HS-5 (cell line): ENCODE data around the gene GATA1.
A peak's percentile ranks its signal among the peaks of the same experiment; 100 is the strongest.

Source experiments
- DNase-seq: peaks from one replicate; pipeline ENCODE4 v3.0.0-alpha.2; 2012; ENCODE audit warnings: low read depth

The GATA1 gene

DNA sequence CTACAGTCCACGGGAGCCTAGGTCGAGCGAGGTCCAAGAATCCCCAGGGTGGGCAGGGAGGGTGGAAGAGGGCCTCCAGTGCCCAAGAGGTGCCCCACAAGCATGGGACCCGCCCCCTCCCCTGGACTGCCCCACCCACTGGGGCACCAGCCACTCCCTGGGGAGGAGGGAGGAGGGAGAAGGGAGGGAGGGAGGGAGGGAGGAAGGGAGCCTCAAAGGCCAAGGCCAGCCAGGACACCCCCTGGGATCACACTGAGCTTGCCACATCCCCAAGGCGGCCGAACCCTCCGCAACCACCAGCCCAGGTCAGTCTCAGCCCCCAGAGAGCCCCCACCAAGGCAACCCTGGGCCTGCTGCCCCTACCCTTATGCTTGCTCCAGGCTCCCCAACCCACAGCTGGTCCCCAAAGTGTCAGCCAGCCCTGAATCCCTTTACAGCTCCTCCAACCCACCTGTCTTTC lies at the start of gene GATA1:
Gene GATA1, plus strand, starts transcription at position 250 of the 460 bp plus-strand sequence. CDS start 4,520 bp downstream, outside the sequence.
- DNase-seq = no peak

DNA sequence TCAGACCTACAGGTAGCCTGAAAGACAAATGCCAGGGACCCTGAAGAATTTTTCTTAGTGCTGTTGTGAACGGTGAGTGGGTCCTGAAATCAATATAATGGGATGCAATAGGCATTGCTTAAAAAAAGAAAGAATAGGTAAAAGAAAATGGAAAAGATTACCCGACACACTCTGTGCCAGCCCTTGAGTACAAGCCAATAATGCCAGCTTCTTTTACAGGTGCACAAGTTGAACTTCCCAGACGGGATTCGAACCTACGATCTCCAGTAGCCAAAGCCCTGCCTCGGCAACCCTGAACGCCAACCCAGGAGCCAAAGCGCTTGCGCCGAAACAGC lies 49.5 kb upstream of the GATA1 start:
- no peak for DNase-seq

- peak; percentile 83 for DNase-seq
These were observed 49.0 kb upstream of the GATA1 start for GRCh38 chrX:48737213-48737938.

DNA sequence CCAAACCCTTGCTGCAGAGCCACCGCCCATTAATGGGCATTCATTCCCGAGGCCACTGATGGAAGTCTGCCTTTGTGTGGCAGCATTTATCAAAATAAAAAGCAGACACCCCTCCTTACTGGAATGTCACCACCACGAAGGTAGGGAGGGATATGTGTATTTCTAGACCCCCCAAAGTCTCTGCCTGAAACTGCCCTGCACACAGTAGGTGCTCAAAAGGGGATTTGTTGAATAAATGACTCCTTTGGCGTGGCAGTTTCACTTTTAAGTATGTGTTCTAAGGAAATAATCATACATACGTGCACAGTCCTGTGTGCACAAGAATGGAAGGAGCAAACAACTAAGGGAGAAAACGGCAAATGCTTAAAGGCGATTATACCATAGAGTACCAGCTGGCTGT lies 48.5 kb upstream of the GATA1 start:
- no peak for DNase-seq

- DNase-seq = no peak
These were observed 44.6 kb upstream of the GATA1 start for GRCh38 chrX:48741834-48742233.

DNA sequence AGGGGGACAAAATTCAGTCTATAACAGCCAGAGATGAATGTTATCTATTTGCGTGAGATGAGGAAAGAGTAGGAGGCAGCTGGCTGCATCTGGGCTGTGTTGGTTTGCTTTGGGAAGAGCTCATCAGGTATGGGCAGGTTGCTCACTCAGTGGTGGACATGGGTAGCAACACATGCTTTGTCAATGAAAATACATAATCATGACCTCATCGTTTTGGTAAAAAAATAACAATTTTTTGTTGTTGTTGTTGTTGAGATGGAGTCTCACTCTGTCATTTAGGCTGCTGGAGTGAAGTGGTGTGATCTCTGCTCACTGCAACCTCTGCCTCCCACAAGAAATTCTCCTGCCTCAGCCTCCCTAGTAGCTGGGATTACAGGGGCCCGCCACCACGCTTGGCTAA lies 41.2 kb upstream of the GATA1 start:
- no peak for DNase-seq

GRCh38 chrX:48747415-48748016 lies 38.9 kb upstream of the GATA1 start:
- no peak for DNase-seq

DNA sequence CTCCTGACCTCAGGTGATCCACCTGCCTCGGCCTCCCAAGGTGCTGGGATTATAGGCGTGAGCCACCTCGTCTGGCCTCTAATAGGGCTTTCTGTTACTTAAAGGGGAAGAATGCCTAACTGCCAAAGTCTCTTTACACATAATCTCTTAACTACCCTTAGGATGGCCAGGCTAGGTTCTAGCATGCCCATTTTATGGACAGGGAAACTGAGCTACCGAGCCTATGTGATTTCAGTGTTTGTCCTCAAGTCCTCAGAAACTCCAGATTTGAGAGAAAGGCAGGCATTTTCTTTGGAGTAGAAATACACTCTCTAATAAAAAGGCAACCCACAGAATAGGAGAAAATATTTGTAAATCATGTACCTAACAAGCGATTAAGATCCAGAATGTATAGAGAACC lies 37.2 kb upstream of the GATA1 start:
- DNase-seq = no peak

DNA sequence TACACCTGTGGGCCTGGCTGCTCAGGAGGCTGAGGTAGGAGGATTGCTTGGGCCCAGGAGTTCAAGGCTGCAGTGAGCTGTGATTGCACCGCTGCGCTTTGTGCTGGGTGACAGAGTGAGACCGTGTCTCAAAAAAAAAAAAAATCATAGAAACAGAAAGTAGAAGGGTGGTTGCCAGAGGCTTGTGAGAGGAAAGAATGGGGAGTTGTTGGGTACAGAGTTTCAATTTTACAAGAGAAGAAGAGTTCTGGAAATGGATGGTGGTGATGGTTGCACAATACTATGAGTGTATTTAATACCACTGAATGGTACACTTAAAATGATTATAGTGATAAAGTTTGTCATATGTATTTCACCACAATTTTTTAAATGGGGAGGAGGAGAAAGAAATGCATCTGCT lies 35.0 kb upstream of the GATA1 start:
- DNase-seq = no peak

DNA sequence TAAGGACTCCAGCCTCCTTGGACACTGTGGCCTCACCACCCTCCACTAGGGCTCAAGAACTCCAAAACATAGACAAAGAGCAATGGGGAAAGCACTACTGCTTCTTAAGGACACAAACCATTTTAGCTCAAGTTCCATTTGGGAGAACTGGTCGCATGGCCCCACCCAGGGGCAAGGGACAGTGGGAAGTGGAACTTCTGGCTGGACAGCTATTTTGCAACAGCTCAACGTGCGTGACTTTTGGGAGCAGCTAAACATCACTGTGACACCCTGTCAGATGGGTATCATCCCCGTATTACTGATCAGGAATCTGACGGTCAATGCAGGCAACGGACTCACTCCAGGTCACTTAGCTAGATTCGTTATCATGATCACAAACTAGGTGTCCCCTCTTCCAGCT lies 33.9 kb upstream of the GATA1 start:
- DNase-seq = no peak

GRCh38 chrX:48753708-48754228 lies 32.6 kb upstream of the GATA1 start:
- DNase-seq = no peak

DNA sequence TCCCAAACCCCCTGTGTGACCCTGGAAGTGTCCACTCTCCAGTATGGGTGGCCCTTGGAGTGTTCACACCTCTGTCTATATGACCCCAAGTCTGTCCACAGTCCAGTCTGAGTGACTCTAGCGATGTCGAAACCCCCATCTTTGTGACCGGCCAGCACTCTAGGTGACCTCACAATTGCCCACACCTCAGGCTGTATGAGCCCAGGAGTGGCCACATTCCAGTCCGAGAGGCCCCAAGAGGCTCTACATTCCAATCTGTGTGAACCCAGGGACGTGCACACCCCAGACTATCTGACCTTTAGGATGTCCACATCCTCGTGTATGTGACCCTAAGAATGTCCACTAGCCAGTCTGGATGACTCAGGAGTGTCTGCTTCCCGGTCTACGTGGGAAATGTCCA lies 32.2 kb upstream of the GATA1 start:
- DNase-seq = no peak

DNA sequence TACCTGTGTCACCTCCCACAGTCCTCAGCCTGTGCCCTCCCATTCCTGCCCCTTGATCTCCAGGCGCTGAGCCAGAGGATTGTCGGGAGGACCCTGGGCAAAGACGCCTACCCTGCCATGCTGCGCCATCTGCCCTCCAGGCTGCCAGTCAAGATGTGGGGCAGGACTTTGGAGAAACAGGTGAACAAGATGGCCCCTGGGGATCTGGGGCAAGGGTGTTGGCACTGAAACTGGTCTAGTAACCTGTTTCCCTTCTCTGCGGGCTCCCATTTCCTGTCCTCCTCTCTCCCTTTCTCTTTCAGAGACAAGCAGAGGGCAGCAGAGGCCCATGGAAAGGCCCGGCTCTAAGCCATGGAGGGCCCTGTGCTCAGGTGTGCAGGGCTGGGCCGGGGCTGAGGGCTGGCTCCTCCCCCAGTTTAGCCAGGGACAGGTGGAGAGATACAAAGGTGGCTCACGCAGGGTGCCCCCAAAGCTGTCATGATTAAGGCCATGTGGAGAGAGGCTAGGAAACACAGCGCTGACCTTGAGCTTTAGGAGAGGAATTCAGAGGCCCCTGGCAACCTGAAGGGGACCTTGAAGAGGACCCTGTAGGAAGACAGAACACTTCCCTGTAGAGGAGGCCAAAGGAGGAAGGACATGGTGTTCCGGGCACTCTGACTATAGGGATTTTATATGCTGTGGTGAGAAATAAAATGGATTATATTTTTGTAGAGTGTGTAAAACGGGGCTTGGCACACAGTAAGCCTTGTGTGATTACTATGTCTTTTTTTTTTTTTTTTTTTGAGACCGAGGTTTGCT lies 24.5 kb upstream of the GATA1 start, which contains the start of gene GLOD5:
Gene GLOD5, plus strand, starts transcription at position 74 of the 798 bp plus-strand sequence. Its CDS starts 44 bp downstream, at position 118.
- no peak for DNase-seq

- no peak for DNase-seq
These were observed 17.2 kb upstream of the GATA1 start for GRCh38 chrX:48769230-48769629.

- no peak for DNase-seq
These were observed 16.1 kb upstream of the GATA1 start for GRCh38 chrX:48770296-48770695.

GRCh38 chrX:48772602-48773001 lies 13.8 kb upstream of the GATA1 start:
- no peak for DNase-seq

- no peak for DNase-seq
These were observed 9.5 kb upstream of the GATA1 start for GRCh38 chrX:48776818-48777439.

DNA sequence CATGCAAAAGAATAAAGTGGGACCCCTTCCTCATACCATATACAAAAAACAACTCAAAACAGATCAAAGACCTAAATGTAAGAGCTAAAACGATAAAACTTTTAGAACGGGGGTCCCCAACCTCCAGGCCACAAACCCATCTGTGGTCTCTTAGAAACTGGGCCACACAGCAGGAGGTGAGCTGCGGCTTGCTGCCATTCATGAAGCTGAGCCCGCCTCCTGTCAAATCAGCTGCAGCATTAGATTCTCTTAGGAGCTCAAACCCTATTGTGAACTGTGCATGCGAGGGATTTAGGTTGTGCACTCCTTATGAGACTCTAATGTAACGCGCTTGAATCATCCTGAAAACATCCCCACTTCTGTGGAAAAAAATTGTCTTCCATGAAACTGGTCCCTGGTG lies 7.0 kb upstream of the GATA1 start:
- DNase-seq = no peak

DNA sequence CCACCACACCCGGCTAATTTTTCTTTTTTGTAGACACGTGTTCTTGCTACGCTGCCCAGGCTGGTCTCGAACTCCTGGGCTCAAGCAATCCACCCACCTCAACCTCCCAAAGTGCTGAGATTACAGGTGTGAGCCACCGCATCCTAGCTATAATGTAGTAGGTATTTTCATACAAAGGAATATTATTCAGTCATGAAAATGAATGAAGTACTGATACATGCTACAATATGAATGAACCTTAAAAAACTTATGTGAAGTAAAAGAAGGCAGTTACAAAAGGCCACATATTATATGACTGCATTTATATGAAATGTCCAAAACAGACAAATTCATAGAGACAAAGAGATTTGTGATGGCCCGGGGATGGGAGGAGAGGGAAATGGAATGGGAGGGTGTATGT lies 4.7 kb upstream of the GATA1 start:
- DNase-seq = no peak

- DNase-seq = no peak
These were observed 4.2 kb upstream of the GATA1 start for GRCh38 chrX:48782216-48782615.

DNA sequence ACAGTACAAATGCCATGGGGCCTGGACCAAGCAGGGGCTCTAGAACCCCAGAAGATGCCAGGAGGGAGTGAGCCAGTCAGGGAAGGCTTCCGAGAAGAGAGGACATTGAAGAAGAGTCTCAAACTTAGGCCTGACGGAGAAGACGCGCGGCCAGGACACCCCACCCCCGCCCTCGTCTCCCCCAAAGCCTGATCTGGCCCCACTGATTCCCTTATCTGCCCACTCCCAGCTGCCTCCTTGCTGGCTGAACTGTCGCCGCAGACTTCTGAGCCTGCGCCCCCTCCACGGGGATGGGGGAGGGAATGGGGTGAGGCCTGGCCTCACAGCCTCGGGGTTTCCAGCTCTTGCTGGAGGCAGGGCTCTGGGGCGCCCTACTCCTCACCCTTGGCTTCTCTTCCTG lies 3.6 kb upstream of the GATA1 start:
- no peak for DNase-seq

DNA sequence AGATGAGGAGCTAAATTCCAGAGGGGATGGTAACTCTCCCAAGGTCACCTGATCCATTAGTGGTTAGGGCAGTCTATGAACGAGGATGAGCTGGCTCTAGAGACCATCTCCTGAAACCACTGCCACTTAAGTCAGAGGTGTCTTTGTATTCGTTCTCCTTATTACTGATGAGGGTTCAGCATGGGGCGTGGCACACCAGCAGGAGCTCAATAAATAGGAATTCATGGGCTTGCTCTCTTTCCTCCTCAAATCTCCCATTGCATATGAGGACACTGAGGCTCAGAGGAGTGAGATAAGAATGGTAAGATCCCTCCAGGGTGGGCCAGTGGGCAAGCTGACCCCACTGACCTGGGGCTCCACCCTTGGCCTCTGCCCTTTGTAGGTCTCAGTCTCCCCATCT lies 1.7 kb upstream of the GATA1 start:
- DNase-seq = no peak
